Left kidney (tissue), 2 donors: ENCODE measurements around the gene IQSEC1. TPM values are rescaled to one million over a fixed set of nuclear protein-coding genes. Genes with fewer than 3 reads are reported as not detected.

ENCODE experiments used
- DNase-seq: peaks from one replicate; pipeline ENCODE4 v3.0.0-alpha.2; 2013
- polyA plus RNA-seq: library from polyadenylated mRNA; unstranded; fragments of 120-200 nt; gene quantifications from one replicate; pipeline ENCODE4 v1.2.1, GENCODE V29; 2013; ENCODE audit not compliant: insufficient read length

The IQSEC1 gene
- polyA plus RNA-seq, 1 donor = 32.1 TPM

- DNase-seq = peak; percentile 78
These were observed 105.5 kb downstream of the IQSEC1 start for GRCh38 chr3:12967606-12968351.

DNA sequence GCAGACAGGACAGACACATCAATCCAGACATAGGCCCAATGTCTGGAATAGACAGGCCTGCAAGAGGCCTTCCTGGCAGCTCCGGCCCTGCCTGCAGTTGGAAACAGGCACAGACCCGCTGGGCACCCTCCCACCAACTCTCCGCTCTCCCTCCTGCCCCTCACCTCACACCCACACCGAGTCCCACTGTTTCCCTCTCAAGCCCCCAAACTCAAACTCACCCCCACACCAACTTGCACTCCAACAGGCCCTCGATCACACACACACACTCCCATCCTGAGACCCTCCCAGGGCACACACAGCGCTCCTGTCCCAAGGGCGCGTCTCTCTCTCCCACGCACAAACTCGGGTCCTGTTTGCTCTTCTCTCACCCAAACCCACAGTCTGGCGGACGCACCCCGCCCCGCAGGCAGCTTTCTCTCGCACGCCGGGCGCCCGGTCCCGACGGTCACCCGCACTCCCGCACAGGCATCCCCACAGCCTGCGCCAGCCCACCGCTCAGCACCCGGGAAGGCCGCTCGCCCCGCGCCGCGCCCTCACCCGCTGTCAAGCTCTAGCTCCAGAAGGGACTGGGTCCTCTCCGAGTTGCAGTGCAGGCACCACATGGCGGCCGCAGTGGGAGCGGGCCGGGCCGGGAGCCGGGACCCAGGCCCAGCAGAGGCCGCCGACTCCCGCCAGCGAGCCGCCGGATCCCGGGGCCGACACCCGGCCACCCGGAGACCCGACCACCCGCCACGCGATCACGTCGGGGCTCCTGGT is 106.2 kb downstream of the IQSEC1 start:
- DNase-seq = no peak

DNA sequence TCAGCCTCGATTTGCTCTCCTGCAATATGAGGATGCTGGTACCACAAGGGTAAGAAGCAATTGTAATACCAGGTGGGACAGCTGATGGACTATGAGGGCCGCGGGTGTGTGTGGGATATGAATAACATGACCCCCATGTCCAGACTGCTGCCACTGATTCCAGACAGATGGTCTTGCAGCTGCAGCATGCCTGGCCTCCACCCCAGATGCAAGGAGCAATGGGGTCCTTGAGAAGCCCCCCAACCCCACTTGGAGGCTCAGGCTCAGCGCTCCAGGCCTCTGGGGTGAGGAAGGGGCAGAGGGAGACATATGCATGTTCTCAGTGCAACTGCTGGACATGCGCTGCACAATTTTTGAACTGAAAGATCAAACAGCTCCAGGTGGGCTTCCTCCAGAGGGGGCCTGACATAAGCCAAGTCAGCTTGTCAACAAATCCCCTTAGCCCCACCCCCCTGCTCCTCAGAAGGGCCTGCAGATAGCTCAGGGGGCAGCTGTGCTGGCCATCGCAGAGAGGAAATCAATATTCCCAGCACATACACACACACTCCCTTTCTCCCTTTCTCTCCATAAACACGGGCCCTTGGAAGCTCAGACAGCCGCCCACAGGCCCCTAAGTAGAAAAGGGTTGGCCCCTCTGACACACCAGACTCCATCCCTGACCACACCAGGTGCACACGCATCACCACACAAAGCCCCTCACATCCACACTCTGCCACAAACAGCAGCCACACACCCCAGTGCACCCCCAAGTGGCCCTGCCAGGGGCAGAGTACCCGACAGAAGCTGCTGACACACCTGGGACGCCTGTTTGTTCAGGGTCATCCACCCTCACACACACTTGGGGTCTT is 107.0 kb downstream of the IQSEC1 start:
- DNase-seq = no peak

DNA sequence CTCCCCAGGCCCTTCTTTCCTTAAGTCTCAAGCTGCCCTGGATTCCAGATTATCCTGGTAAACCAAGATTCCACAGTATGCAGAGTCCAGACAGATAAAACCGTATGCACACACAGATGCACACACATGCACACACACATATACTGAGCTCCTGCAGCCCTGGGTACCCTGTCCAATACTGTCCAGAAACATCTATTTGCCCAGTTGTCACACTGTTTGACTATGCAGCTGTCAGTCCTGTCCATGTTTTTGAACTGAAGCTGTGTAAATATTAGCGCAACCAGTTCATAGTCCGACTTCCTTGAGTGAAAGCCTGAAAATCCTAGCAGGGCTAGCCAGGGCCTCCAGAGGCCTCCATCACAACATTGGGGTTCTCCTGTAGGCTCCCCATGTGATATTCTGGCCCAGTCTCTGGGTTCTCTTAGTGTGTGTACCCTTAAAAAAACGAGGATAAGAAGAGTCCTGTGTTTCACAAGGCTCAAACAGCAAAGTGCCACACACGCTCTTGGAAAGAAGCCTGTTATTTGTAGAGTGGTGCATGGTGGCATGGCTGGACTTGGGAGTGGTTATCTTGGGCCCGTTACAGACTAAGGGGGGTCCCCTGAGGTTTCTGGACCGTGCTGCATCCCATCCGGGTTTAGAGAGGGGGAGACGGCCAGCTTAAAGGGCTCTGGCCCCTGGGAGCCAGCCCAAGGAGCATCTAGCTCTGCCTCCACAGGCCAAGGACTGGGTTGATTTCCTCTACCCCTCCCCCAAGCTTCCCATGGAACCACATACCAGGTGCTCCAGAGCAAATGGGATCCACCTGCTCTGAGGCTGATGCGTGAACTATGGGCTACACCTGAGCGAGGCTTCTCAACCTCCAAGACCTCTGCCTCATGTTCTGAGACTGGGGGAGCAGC is 108.3 kb downstream of the IQSEC1 start:
- no peak for DNase-seq

DNA sequence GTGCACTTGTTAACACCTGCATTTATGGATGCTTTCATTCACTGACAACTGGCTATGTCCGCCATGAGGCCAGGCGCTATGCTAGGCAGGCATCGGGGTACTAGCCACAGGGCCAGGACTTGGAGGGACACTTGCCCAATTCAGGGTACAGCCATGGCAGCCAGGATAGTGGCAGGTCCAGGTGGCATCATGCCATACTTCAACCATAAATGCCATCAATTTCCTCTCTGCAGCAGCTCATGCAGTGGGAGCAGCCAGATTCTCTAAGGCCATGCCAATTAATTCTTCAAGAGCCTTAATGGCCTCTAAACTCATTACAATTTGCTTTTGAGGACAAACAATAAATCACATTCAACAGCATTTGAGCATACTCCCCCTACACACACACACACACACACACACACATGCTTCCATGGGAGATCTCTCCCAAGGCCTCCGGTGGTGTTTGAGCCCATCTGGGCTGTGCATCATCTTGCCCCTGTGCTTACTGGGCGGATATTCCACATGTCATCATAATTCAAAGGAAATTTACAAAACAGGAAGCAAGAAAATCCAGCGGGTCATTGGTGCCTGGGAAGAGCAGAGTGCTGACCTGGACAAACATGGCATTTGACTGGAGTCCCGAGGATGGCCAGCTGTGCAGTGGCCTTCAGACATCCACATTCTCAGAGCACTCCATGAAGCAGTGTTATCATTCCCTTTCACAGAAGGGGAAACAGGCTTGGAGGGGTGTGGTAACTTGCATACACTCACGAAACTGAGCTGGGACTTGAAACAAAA is 109.1 kb downstream of the IQSEC1 start:
- DNase-seq = no peak

GRCh38 chr3:12963231-12963896 is 109.9 kb downstream of the IQSEC1 start:
- no peak for DNase-seq

DNA sequence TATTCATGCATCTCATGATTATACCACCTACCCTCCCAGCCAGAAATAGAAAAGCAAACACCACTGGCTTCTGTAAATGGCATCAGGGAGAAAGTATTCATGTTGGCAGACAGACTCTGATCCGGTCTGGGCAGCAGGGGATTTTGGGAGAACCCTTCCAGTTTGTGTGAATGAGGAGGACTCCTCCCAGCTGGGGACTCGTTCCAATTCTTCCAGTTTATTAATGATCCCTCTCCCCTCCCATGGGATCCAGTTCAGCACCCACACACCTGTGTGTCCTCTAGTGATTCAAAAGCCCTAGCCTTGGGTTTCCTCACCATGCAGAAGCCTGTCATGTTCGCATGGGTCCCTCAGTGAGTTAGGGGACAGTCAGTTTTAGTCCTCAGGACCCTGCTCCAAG is 110.9 kb downstream of the IQSEC1 start:
- DNase-seq = no peak

GRCh38 chr3:12961697-12962036 is 111.6 kb downstream of the IQSEC1 start:
- no peak for DNase-seq

DNA sequence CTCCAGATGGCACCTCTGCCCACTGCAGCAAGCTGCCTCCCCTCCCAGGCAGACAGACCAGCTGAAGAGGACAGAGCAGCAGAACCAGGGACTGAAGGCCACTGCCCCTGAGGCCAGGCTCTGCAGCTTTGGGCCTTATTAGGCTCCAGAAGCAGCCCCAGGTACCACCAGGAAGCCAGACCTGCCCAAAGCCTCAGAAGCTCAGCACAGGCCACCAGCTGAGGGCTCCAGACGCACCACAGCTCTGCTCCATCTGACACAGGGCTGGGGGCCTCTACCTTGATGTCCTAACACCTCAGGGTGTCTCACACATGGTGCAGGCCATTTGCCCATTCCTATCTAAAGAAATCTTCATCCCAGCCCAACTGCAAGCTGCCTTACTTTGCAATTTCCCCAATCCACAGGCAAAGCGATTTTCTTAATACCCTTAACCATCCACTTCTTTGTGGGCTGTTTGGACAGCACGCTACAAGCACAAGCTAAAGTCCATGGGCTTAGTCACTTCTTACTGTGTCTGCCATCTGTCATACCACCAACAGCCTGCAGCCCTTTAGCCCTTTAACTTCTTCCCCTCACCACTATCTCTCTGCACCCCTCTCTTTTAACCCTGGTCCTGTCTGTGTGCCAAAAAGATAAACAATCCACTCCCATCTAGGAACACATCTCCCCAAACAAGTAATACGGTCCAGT is 112.1 kb downstream of the IQSEC1 start:
- no peak for DNase-seq

DNA sequence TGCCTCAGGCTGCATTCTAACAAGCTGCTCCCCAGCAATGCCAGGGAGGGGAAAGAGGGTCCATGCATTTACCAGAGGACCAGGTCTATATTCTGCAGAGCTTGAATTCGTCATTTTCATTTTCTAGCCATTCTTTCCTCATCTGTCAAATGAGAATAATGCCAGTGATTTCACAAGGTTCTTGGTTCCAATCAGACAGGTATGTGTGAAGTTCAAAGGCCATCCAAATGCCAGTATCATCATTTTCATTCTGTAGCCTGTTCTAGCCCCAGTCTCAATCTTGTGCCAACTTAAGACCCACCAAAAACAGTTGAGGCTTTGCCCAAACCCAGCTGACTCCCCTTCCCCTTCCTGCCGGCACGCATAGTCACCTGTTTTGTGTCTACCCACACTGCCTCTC is 112.7 kb downstream of the IQSEC1 start:
- no peak for DNase-seq

DNA sequence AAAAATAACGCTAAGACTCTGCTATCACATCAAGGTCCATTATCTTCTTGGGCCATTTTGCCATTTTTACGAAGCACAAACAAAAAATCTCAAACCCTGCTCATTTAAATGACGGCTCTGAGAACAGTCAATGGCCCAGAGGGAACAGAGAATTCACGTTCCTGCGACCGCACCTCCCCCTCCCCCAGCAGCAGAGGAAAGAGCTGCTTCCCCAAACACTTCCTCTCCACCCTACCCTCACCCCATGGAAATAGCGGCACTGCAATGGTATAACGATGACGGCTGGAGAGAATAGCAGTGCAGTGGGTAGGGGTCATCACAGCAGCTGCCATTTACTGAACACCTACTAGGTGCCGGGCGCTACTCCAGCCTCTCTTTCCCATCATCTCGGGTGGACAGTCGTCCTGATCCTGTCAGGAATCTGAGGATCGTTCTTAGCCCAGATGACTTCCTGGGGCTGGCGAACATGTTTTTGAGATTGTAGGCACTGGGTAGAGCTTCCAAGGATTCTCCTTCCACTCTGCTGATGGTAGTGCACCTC is 113.3 kb downstream of the IQSEC1 start:
- no peak for DNase-seq

GRCh38 chr3:12959410-12959809 is 113.8 kb downstream of the IQSEC1 start:
- DNase-seq = no peak

DNA sequence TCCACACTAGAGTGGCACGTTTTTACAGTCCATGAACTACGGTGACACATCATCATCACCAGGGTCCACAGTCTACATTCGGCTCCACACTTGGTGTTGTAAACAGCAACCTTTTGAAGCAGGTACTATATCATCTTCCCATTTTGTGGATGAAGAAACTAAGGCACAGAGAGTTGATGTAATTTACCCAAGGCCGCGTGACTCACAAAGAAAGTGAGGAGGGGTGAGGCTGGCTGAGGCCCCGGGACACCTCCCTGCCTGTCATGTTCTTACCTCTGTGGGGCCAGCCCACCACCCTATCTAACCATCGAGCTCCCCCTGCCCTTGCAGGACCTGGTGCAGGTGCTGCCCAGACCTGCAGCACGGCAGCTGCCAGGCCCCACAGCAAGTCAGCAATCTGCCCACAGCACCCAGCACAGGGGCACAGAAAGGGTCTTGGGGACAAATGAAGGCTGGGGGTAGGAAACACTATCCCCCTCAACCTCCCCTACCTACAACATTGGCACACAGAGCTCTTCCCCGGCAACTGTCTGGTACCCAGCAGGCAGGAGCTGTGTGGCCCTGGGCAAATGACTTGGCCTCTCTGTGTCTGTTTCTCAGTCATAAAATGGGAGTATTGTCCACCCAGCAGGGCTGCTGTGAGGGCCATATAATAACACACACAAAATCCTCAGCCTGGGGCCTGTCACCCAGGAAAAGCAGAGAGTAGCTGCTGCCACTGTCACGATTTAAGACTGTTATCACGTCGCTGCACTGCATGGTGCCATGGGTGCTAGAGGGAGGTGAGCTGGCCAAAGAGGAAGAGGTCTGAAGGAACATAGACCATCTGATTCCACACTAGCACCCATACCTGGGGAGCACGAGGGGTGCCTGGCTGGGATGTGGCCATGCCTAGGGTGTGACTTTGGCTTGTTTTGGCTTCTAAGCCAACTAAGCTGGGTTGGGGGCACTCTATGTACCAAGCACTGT is 115.1 kb downstream of the IQSEC1 start:
- DNase-seq = no peak

DNA sequence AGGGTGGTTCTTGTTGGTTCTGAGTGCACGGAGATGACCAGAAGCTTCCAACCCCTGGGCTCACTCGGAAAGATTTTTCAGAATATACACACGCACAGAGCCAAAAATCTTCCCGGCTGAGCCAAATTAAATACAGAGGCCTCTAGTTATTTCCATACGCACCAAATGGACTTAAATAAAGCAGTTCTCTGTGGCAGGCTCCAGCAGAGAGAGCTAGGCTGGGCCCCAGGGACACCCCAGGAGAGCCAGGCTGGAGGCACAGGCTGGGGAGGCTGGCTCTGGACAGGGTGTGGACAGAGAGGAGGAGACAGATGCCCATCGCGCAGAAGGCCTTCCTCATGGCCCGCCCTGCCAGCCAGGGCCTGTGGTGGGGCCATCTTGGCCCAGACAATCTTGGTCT is 115.9 kb downstream of the IQSEC1 start:
- DNase-seq = no peak

- DNase-seq = no peak
These were observed 116.9 kb downstream of the IQSEC1 start for GRCh38 chr3:12956316-12956660.

- no peak for DNase-seq
These were observed 117.4 kb downstream of the IQSEC1 start for GRCh38 chr3:12955651-12956315.

DNA sequence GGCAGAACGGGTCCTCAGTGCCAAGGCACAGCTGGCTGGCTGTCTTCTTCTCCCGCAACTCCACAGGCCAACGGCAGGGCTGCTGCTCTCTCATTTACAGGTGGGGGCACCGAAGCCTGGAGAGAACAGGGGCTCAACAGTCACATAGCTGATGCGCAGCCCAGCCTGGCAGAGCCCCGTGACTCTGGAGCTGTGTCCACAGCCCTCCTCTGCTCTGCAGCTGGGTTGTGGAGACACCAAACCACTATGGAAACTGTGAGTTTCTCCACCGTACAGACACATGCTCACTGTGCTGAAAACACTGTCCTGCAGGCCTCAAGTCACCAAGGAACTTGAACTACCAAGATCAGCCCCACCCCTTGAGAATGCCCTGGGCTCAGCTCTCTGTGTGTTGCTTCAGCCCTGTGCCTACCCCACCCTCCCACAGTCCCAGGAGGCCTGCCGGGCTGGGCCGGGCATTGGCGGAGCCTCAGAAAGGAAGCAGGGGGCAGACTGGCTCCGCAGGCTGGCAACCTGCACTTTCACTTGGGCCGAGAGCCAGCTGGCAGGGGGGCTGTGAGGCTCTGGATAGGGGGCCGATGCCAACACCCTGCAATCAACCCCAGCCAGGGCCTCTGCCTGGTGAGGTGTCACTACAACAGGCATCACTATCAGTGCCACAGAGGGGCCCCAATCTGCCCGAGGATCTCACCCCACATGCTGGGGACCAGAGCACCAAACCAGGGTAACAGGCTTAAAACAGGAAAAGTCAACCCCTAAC is 118.2 kb downstream of the IQSEC1 start:
- DNase-seq = no peak
